SU-DHL-6 (cell line): Measurements from ENCODE around the gene HOXA7.

Source experiments
- H2AFZ ChIP-seq: fragments of 200-600 bp; sonication (generic); 2 replicates; pipeline ENCODE4 v1.6.1; 2014; ENCODE audit warnings: low read depth, mild to moderate bottlenecking, moderate library complexity, mixed read lengths, antibody characterized with exemption, low read length; ENCODE audit not compliant: severe bottlenecking
- H3F3A ChIP-seq: fragments of 200-600 bp; shearing (Covaris generic); 2 replicates; pipeline ENCODE4 v1.6.0; 2016; ENCODE audit warnings: antibody characterized with exemption, mild to moderate bottlenecking; ENCODE audit not compliant: insufficient read depth
- H3K27ac ChIP-seq: fragments of 200-600 bp; sonication (generic); 2 replicates; pipeline ENCODE4 v1.5.1; 2016; ENCODE audit warnings: low read depth, mild to moderate bottlenecking, low read length, moderate library complexity, mixed read lengths
- H3K27me3 ChIP-seq: fragments of 200-600 bp; sonication (generic), shearing (Covaris generic); 2 replicates; pipeline ENCODE4 v1.6.0; 2014; ENCODE audit warnings: mild to moderate bottlenecking, low read length
- H3K36me3 ChIP-seq: fragments of 200-600 bp; sonication (generic); 2 replicates; pipeline ENCODE4 v1.6.1; 2014; ENCODE audit warnings: mild to moderate bottlenecking, low read length, mixed read lengths
- H3K4me2 ChIP-seq: fragments of 300-600, 200-600 bp; shearing (Covaris generic), sonication (generic); 2 replicates; pipeline ENCODE4 v1.6.0; 2014; ENCODE audit warnings: low read length, low read depth, mild to moderate bottlenecking; ENCODE audit not compliant: poor library complexity, severe bottlenecking
- H3K4me3 ChIP-seq: fragments of 200-600 bp; sonication (generic); 2 replicates; pipeline ENCODE4 v1.5.1; 2014; ENCODE audit warnings: antibody characterized with exemption, low read length, mild to moderate bottlenecking, mixed read lengths; ENCODE audit not compliant: insufficient read depth, poor library complexity, severe bottlenecking
- H3K79me2 ChIP-seq: fragments of 200-600 bp; sonication (generic); 2 replicates; pipeline ENCODE4 v1.6.1; 2014; ENCODE audit warnings: mild to moderate bottlenecking, low read length, moderate library complexity; ENCODE audit not compliant: insufficient read depth
- H3K9ac ChIP-seq: fragments of 200-600 bp; sonication (generic); 2 replicates; pipeline ENCODE4 v1.7.0; 2014; ENCODE audit warnings: mild to moderate bottlenecking, low read length
- H3K9me2 ChIP-seq: fragments of 200-600 bp; sonication (generic); replicated peaks from 2 replicates; pipeline ENCODE4 v1.6.1; 2014; ENCODE audit warnings: low read length; ENCODE audit not compliant: insufficient read depth
- H3K9me3 ChIP-seq: fragments of 200-600 bp; sonication (generic); 2 replicates; pipeline ENCODE4 v1.6.1; 2014; ENCODE audit warnings: low read length, mixed read lengths; ENCODE audit not compliant: insufficient read depth
- H4K20me1 ChIP-seq: fragments of 200-600 bp; sonication (generic); 2 replicates; pipeline ENCODE4 v1.6.1; 2014; ENCODE audit warnings: low read depth, mild to moderate bottlenecking, antibody characterized with exemption, low read length, moderate library complexity, mixed read lengths
- EZH2phosphoT487 ChIP-seq: fragments of 200-600 bp; sonication (generic), shearing (Covaris generic); conservative IDR thresholded peaks from 2 replicates; pipeline ENCODE4 v1.6.1; 2018; ENCODE audit warnings: mild to moderate bottlenecking, antibody characterized with exemption, low read length, moderate library complexity, mixed read lengths
- TF ChIP-seq, protein P1 (sequence below): fragments of 200-600 bp; sonication (generic); IDR thresholded peaks from one replicate; pipeline ENCODE4 v1.5.1; 2017; ENCODE audit warnings: antibody characterized with exemption, mild to moderate bottlenecking, low read length, moderate library complexity; ENCODE audit not compliant: insufficient read depth, poor library complexity, severe bottlenecking

The HOXA7 gene

DNA sequence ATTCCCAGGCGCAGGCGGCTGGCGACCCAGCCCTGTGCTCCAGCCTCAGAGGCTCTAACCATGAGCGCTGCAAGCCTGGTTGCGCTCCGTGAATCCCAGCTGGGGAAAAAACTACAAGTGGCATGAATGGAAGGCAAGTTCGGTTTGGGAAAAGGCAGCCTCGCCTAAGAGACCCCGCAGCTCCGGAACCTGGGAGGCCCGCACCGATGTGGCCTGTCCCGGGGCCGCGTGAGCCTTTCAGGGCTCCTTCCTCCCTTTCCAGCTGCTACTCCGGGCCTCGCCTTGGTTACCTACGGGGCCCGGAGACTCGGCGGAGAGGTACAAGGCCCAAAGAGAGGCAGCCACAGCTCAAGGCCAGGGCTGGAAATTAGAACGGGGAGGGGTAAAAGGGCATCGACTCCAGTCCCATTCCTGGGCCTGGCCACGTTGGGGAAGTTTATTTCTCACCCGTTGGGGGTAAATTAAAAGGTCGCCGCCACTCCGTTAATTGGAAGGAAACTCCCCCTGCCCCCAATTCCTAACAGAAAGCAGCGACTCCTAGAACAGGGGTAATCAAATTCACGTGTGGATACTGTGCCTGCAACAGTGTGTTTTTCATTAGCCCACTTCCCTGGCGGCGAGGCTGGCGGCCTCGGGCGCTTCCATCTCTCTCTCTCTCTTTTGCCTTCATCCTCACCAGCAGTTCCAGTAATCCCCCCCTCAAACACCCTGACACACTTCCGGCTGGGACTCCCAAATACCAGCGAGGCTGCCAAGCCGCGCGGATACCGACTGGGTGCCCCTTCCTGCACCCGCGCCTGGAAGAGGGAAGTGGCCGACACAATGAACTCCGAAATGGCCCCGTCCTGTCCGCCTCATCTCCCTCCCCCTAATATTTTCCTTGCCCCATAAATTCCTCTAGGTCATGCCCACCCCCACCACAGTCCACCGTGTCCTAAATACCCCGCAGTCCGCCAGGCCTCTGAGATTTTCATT lies 10.3 kb upstream of the HOXA7 start:
- Histone ChIP-seq H2AFZ (no peak overlapping the region), H3K9me3 (no peaks in the 10 kb centered on the region), H3K4me2 (no peak overlapping the region), H4K20me1 (no peaks in the 10 kb centered on the region), H3K36me3 (no peaks in the 10 kb centered on the region), H3K27me3 (no peaks in the 10 kb centered on the region), H3K27ac (no peak overlapping the region), H3F3A (peaks cover 6% of the 10 kb centered on the region; the same call in 1 of the 2 replicates), H3K9ac (no peak overlapping the region), H3K4me3 (no peak overlapping the region), H3K9me2 (no peaks in the 10 kb centered on the region), H3K79me2 (no peaks in the 10 kb centered on the region)
- no peak for TF ChIP-seq EZH2phosphoT487
- TF ChIP-seq, protein P1, sequence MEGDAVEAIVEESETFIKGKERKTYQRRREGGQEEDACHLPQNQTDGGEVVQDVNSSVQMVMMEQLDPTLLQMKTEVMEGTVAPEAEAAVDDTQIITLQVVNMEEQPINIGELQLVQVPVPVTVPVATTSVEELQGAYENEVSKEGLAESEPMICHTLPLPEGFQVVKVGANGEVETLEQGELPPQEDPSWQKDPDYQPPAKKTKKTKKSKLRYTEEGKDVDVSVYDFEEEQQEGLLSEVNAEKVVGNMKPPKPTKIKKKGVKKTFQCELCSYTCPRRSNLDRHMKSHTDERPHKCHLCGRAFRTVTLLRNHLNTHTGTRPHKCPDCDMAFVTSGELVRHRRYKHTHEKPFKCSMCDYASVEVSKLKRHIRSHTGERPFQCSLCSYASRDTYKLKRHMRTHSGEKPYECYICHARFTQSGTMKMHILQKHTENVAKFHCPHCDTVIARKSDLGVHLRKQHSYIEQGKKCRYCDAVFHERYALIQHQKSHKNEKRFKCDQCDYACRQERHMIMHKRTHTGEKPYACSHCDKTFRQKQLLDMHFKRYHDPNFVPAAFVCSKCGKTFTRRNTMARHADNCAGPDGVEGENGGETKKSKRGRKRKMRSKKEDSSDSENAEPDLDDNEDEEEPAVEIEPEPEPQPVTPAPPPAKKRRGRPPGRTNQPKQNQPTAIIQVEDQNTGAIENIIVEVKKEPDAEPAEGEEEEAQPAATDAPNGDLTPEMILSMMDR = no peak

DNA sequence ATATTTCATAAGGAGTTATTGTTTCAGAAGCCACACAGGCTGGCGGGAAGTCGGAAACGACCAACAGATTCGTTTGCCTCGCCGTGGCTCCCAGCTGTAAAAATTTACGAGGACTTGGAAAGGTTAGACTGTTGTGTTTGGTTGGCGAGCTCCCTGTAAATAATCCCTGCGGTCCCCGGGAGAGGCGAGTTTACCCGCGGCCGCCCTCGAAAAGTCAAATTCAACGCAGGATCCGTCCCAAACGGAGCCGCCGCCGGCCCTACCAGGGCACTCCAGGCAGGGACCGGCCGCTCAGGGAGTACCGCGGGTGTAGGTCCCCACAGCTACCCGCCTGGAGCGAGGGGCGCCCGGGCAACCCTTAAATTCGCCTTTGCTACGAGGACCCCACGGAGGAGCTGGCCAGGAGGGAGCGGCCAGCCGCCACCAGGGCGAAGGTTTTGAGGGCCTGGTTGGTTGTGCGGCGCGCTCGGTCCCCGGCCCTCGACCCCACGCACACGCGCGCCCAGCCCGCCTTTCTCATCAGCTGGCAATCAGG lies 9.6 kb upstream of the HOXA7 start:
- no peak overlapping the region for H2AFZ ChIP-seq
- no peaks in the 10 kb centered on the region for H3K9me2 ChIP-seq
- no peaks in the 10 kb centered on the region for H3K79me2 ChIP-seq
- no peaks in the 10 kb centered on the region for H3K36me3 ChIP-seq
- TF ChIP-seq EZH2phosphoT487 = no peak
- TF ChIP-seq, protein P1 = no peak
- no peak overlapping the region for H3K4me3 ChIP-seq
- H3K9me3 ChIP-seq = no peaks in the 10 kb centered on the region
- no peak overlapping the region for H3K27ac ChIP-seq
- H3K27me3 ChIP-seq = no peaks in the 10 kb centered on the region
- no peak overlapping the region for H3K4me2 ChIP-seq
- no peaks in the 10 kb centered on the region for H4K20me1 ChIP-seq
- peaks cover 6% of the 10 kb centered on the region; the same call in 1 of the 2 replicates for H3F3A ChIP-seq
- no peak overlapping the region for H3K9ac ChIP-seq

GRCh38 chr7:27165089-27165995 lies 8.9 kb upstream of the HOXA7 start, which contains the start of gene HOXA9:
HOXA9 (minus strand) TSS chr7:27165537; CDS start chr7:27165457, 80 bp downstream.
- Histone ChIP-seq H3K4me3 (no peak within 1 kb of the TSS), H3K79me2 (no peaks in the 10 kb centered on the region), H3K9me2 (no peaks in the 10 kb centered on the region), H3K27ac (no peak within 1 kb of the TSS), H3K36me3 (no peaks in the 10 kb centered on the region), H3F3A (peaks cover 6% of the 10 kb centered on the region; the same call in 1 of the 2 replicates), H3K4me2 (no peak within 1 kb of the TSS), H3K27me3 (no peaks in the 10 kb centered on the region), H3K9me3 (no peaks in the 10 kb centered on the region), H2AFZ (no peak within 1 kb of the TSS), H4K20me1 (no peaks in the 10 kb centered on the region), H3K9ac (no peak within 1 kb of the TSS)
- no peak for TF ChIP-seq EZH2phosphoT487
